C4-2B (cell line): ENCODE data around the gene MXRA8.

Experiments used
- CTCF ChIP-seq: fragments of 450-650 bp; conservative IDR thresholded peaks from 2 replicates; pipeline ENCODE4 v1.5.1; 2017; ENCODE audit warnings: mild to moderate bottlenecking
- ZFX ChIP-seq: fragments of 450-650 bp; IDR thresholded peaks from 2 replicates; pipeline ENCODE4 v1.6.1; 2017

DNA sequence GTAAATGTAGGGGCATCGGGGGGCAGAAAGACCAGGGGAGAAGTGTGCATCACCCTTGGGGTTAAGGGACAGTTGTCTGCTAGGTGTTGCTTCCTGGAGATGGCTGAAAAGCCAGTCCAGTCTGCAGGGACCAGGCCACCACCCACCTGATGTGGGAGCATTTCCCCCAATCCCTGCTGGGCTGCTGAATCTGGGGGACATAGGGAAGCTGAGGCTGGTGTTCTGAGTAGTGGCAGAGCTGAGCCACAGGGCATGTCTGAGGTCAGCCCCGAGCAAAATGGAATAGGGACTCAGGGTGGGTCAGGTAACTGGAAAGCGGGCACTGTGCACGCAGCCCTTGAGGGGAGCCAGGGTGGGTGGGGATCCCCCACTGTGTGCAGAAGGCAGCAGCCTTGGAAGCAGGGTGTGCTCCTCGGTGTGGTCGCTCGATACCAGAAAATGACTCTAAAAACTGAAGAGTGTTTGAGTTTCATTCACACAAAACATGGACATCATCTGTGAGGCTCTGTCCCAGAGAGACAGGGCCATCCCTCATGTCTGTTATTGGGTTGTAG lies 43.2 kb upstream of the MXRA8 start:
- TF ChIP-seq CTCF (no peak), ZFX (no peak)
